ENCODE measurements around the gene SPATA33.

The SPATA33 gene

DNA sequence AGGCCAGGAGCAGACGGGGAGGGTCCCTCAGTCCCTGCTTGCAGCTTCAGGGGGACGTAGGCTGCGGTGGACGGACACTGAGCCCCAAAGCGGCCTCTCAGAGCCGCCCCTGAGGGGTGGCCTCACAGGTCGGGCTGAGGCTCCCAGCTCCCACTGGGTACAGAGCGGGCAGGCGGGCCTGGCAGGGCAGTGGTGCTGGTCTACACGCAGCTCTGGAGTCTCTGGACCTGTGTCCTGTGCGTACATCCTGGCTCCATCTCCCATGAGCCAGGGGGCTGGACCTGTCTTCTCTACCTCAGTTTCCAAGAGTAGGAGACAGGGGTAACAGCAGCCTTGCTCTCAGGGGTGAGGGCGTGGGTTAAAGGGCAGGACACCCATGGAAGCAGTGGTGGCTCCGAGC is 42.5 kb upstream of the SPATA33 start:
- TF ChIP-seq, protein P1, sequence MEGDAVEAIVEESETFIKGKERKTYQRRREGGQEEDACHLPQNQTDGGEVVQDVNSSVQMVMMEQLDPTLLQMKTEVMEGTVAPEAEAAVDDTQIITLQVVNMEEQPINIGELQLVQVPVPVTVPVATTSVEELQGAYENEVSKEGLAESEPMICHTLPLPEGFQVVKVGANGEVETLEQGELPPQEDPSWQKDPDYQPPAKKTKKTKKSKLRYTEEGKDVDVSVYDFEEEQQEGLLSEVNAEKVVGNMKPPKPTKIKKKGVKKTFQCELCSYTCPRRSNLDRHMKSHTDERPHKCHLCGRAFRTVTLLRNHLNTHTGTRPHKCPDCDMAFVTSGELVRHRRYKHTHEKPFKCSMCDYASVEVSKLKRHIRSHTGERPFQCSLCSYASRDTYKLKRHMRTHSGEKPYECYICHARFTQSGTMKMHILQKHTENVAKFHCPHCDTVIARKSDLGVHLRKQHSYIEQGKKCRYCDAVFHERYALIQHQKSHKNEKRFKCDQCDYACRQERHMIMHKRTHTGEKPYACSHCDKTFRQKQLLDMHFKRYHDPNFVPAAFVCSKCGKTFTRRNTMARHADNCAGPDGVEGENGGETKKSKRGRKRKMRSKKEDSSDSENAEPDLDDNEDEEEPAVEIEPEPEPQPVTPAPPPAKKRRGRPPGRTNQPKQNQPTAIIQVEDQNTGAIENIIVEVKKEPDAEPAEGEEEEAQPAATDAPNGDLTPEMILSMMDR (IDR thresholded peaks at IDR 0.05; ENCODE audit: insufficient read depth, low read depth, low read length, missing control alignments), result no peak
- no peak for DNase-seq (ENCODE audit: low read depth)
- no peak overlapping the region for H3K4me3 ChIP-seq (ENCODE audit: low read length)

DNA sequence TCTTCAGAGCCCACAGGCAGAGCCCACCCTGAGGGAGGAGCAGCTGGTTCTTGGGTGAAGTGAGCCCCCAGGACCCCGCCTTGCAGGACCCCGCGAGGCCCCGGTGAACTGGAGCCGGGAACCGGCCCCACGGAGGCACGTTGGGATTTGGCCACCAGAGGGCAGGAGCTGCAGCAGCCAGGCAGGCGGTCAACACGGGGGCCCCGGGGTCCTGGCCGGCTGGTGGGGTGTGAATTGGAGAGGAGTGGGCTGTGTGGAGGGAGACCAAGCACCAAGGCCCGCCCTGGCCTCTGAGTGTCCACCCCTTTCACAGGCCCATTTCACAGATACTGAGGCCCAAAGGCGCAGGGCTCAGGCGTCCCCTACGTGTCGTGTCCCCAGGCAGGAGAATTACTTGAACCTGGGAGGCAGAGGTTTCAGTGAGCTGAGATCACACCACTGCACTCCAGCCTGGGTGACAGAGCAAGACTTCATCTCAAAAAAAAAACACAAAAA is 42.0 kb upstream of the SPATA33 start:
- TF ChIP-seq, protein P1 (IDR thresholded peaks at IDR 0.05; ENCODE audit: insufficient read depth, low read depth, low read length, missing control alignments), result peak; percentile 64
- no peak overlapping the region for H3K4me3 ChIP-seq (ENCODE audit: low read length)
- no peak for DNase-seq (ENCODE audit: low read depth)

DNA sequence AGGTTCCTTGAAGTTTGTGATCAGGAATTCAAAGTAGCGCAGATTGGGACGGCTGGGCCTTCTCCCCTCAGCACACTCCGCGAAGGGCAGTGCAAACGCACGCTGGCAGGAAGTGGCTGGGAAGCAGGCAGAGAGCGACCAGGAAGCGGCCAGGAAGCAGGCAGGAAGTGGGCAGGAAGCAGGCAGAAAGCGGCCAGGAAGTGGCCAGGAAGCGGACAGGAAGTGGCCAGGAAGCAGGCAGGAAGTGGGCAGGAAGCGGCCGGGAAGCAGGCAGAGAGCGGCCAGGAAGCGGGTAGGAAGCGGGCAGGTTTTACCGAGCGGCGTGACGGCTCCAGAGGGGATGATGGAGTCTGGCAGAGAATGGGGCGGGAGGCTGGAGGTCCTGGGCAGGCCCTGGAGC is 41.0 kb upstream of the SPATA33 start:
- TF ChIP-seq, protein P1 (IDR thresholded peaks at IDR 0.05; ENCODE audit: insufficient read depth, low read depth, low read length, missing control alignments), result no peak
- DNase-seq (ENCODE audit: low read depth), result no peak
- no peak overlapping the region for H3K4me3 ChIP-seq (ENCODE audit: low read length)

DNA sequence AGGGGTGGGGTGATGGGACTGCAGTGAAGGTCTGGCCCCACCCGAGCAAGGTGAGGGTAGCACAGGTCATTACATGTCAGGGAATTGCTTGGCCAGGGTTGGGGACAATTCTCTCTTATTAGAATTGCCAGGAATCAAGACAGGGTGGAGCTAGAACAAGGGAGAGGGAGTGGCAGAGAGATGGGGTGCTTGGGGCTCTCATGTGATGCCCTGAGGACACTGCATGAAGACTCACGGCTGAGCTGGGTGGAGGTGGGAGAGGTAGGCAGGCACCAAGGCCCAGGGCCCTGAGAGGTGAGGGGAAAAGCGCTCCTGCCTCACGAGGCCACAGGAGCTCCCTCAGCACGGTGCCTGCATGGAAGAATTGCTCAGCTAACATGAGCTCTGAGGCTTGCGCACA is 40.6 kb upstream of the SPATA33 start:
- TF ChIP-seq, protein P1 (IDR thresholded peaks at IDR 0.05; ENCODE audit: insufficient read depth, low read depth, low read length, missing control alignments), result no peak
- no peak for DNase-seq (ENCODE audit: low read depth)

DNA sequence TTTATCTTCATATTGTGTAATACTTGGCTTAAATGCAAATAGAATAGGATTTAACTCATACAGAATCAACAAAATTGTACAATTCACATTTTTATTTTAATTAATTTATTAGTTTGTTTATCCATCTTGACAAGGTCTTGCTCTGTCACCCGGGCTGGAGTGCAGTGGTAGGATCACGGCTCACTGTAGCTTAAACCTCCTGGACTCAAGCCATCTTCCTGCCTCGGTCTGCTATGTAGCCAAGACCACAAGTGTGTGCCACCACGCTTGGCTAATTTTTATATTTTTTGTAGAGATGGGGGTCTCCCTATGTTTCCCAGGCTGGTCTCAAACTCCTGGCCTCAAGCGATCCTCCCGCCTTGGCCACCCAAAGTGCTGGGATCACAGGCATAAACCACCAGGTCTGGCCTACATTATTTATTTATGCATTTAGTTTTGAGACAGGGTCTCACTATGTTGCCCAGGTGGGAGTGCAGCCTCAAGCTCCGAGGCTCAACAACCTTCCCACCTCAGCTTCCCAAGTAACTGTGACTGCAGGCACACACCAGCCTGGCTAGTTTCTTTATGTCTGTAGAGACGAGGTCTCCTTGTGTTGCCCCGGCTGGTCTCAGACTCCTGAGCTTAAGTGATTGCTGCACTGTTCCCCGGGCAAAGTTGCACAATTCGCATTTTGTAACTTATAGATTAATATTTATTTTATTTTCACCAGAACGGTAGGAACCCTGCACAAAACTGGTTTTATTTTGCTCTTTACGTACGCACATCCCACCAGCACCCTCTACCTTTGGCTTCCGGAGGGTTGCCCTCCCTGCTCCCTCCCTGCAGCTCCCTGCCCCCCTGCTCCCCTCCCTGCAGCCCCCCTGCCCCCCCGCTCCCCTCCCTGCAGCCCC is 39.3 kb upstream of the SPATA33 start:
- no peak overlapping the region for H3K4me3 ChIP-seq (ENCODE audit: low read length)
- no peak for DNase-seq (ENCODE audit: low read depth)
- TF ChIP-seq, protein P1 (IDR thresholded peaks at IDR 0.05; ENCODE audit: insufficient read depth, low read depth, low read length, missing control alignments), result no peak

More for the DNA sequence above, 40.6 kb upstream of the SPATA33 start:
- no peak overlapping the region for H3K4me3 ChIP-seq (ENCODE audit: low read length)

DNA sequence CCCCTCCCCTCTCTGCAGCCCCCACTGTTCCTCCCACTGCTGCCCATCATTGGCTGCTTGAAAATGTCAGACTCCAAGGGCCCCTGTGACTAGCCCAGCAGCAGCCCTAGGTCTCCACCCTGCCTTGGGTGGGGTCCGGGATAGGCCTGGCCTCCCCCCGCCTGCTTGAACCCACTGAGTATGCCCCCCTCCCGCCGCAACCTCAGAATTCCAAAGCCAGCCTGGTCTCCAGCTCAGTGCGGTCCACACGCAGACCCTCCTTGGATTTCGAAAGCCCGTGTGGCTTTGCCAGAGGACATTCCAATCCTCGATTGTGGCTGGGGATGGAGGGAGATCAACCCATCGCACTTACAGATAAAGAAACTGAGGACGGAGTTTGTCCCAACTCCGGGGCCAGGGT is 37.8 kb upstream of the SPATA33 start:
- no peak overlapping the region for H3K4me3 ChIP-seq (ENCODE audit: low read length)
- DNase-seq (ENCODE audit: low read depth), result no peak
- TF ChIP-seq, protein P1 (IDR thresholded peaks at IDR 0.05; ENCODE audit: insufficient read depth, low read depth, low read length, missing control alignments), result no peak

Measured in epithelial cell of esophagus (primary cell).